ENCODE data around the gene LSM12. TPM values are rescaled to one million over a fixed set of nuclear protein-coding genes. Genes with fewer than 3 reads are reported as not detected.
A peak's percentile ranks its signal among the peaks of the same experiment; 100 is the strongest.

Gene LSM12
- total and polyA plus RNA-seq, 4 donors: 14.8 to 54.6 (median 35.6) TPM

DNA sequence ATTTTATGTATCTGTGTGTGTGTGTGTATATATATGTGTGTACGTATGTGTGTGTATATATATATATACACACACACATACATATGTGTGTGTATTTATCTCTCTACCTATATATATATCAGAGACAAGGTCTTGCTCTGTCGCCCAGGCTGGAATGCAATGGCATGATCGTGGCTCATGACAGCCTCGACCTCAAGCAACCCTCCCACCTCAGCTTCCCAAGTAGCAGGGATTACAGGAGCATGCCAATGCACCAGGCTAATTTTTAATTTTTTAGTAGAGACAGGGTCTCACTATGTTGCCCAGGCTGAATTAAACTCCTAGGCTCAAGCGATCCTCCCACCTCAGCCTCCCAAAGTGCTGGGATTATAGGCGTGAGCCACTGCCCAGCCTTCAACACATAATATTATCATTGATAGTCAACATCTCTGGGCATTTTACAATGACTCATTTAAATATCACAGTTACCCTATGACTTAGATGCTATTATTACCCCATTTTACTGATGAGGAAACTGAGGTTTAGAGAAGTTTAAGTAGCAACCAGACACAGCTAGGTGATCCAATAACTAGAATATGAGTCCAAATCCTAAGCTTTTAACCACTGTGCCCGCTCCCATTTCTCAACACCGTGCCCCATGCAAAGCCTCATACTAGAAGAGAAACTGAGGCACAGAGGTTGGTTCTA, 28.4 kb upstream of the LSM12 start:
- Histone ChIP-seq H3K4me1 (ENCODE audit: control insufficient read depth in 5 of 5, insufficient read depth in 5 of 5, low read length in 5 of 5) (peaks cover 9 to 23% (median 10%) of the 10 kb centered on the region in 5 donors), H3K9ac (ENCODE audit: insufficient read depth in 1 of 2, low read length in 2 of 2) (peak overlapping the region in 1 of 2 donors; percentile 76), H3K9me3 (ENCODE audit: control insufficient read depth in 4 of 4, insufficient read depth in 3 of 4, low read length in 3 of 4) (no peaks in the 10 kb centered on the region), H3K36me3 (ENCODE audit: control insufficient read depth in 4 of 4, insufficient read depth in 4 of 4, low read length in 4 of 4) (peaks cover 9 to 29% (median 13%) of the 10 kb centered on the region in 4 donors), H3K27me3 (ENCODE audit: control insufficient read depth in 3 of 3, insufficient read depth in 3 of 3, low read length in 2 of 3) (no peaks in the 10 kb centered on the region), H3K4me3 (no peak overlapping the region), H3K27ac (ENCODE audit: low read depth in 1 of 2, low read length in 1 of 2) (peak overlapping the region; percentile 39 to 90)
- no peak for ATAC-seq (ENCODE audit: insufficient read depth, low FRiP score)
- no peak for DNase-seq
- WGBS, 2 donors: 84 to 90% methylated on average over 8 of the region's 8 CpGs
- TF ChIP-seq, protein P1, sequence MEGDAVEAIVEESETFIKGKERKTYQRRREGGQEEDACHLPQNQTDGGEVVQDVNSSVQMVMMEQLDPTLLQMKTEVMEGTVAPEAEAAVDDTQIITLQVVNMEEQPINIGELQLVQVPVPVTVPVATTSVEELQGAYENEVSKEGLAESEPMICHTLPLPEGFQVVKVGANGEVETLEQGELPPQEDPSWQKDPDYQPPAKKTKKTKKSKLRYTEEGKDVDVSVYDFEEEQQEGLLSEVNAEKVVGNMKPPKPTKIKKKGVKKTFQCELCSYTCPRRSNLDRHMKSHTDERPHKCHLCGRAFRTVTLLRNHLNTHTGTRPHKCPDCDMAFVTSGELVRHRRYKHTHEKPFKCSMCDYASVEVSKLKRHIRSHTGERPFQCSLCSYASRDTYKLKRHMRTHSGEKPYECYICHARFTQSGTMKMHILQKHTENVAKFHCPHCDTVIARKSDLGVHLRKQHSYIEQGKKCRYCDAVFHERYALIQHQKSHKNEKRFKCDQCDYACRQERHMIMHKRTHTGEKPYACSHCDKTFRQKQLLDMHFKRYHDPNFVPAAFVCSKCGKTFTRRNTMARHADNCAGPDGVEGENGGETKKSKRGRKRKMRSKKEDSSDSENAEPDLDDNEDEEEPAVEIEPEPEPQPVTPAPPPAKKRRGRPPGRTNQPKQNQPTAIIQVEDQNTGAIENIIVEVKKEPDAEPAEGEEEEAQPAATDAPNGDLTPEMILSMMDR (IDR thresholded peaks at IDR 0.05; ENCODE audit: control extremely low read depth, extremely low read depth): no peak

DNA sequence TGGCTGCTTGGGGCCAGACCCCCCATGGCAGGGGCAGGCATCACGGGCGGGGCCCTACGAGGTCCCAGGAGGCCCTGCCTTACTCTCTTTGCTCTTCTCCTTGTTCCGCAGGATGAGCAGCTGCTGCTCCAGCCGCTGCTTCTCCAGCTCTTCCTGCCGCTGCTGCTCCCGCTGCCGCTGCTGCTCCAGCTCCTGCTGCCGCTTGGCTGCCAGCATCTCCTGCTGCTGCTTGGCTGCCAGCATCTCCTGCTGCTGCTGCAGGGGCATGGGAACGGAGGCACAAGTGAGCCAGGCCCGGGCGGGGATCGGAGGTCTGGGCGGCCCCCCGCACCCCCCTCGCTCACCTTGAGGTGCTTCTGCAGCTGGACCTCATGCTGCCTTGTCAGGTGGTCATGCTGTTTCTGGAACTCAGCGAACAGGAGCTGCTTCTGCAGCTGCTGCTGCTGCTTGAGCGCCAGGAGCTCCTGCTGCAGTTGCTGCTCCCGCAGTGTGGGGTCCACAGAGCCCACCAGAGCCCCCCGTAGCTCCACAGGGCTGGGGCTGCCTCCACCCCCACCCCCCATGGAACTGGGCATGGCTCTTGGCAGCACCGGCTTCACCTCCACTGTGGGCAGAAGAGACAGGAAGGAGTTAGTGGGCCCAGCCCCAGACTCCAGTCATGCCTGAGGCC, 26.9 kb upstream of the LSM12 start:
- ATAC-seq (ENCODE audit: insufficient read depth, low FRiP score): no peak
- no peak overlapping the region for H3K9ac ChIP-seq (ENCODE audit: insufficient read depth in 1 of 2, low read length in 2 of 2)
- peaks cover 9 to 23% (median 10%) of the 10 kb centered on the region in 5 donors for H3K4me1 ChIP-seq (ENCODE audit: control insufficient read depth in 5 of 5, insufficient read depth in 5 of 5, low read length in 5 of 5)
- H3K36me3 ChIP-seq (ENCODE audit: control insufficient read depth in 4 of 4, insufficient read depth in 4 of 4, low read length in 4 of 4): peaks cover 15 to 34% (median 19%) of the 10 kb centered on the region in 4 donors
- H3K4me3 ChIP-seq: no peak overlapping the region
- H3K27me3 ChIP-seq (ENCODE audit: control insufficient read depth in 3 of 3, insufficient read depth in 3 of 3, low read length in 2 of 3): no peaks in the 10 kb centered on the region
- no peak overlapping the region for H3K27ac ChIP-seq (ENCODE audit: low read depth in 1 of 2, low read length in 1 of 2)
- TF ChIP-seq, protein P1 (IDR thresholded peaks at IDR 0.05; ENCODE audit: control extremely low read depth, extremely low read depth): no peak
- no peaks in the 10 kb centered on the region for H3K9me3 ChIP-seq (ENCODE audit: control insufficient read depth in 4 of 4, insufficient read depth in 3 of 4, low read length in 3 of 4)
- WGBS, 2 donors: 93 to 94% methylated on average over 18 to 21 of the region's 21 CpGs
- no peak for DNase-seq

DNA sequence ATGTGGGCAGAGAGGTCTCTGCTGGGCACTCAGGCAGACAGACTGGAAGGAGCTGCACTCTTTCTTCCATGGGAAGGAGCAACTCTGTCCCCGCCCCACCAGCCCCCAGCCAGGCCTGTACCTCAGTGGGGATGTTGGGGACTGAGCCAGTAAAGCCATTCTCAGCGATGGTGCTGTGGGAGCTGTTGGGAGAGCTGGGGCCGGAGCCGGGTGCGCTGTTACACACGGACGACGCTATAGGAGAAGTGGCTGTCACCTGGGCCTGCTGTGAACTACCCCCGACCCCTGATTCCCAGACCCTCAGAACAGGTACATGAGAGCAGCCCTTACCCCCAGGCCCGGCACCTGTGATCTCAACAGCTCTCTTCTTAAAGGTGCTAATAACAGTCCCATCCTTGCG, 25.6 kb upstream of the LSM12 start:
- Histone ChIP-seq H3K4me3 (no peak overlapping the region), H3K4me1 (ENCODE audit: control insufficient read depth in 5 of 5, insufficient read depth in 5 of 5, low read length in 5 of 5) (peaks cover 7 to 22% (median 9%) of the 10 kb centered on the region in 5 donors), H3K9me3 (ENCODE audit: control insufficient read depth in 4 of 4, insufficient read depth in 3 of 4, low read length in 3 of 4) (no peaks in the 10 kb centered on the region), H3K27me3 (ENCODE audit: control insufficient read depth in 3 of 3, insufficient read depth in 3 of 3, low read length in 2 of 3) (no peaks in the 10 kb centered on the region), H3K27ac (ENCODE audit: low read depth in 1 of 2, low read length in 1 of 2) (no peak overlapping the region), H3K36me3 (ENCODE audit: control insufficient read depth in 4 of 4, insufficient read depth in 4 of 4, low read length in 4 of 4) (peaks cover 15 to 41% (median 22%) of the 10 kb centered on the region in 4 donors), H3K9ac (ENCODE audit: insufficient read depth in 1 of 2, low read length in 2 of 2) (no peak overlapping the region)
- ATAC-seq (ENCODE audit: insufficient read depth, low FRiP score): no peak
- WGBS, 2 donors: 95 to 98% methylated on average over 11 of the region's 11 CpGs
- TF ChIP-seq, protein P1 (IDR thresholded peaks at IDR 0.05; ENCODE audit: control extremely low read depth, extremely low read depth): no peak
- no peak for DNase-seq

Measured in lung (tissue), 12 donors.